Large intestine (tissue), 3 donors: Measurements from ENCODE around the gene THAP3. TPM values are rescaled to one million over a fixed set of nuclear protein-coding genes. Genes with fewer than 3 reads are reported as not detected.
A peak's percentile ranks its signal among the peaks of the same experiment; 100 is the strongest.
"Not testable (repeated sequence)": the region's sequence is repeated elsewhere in the genome, so short reads cannot be mapped to it uniquely, and the experiment has no call there.

Experiments used
- DNase-seq, 2 donors: peaks; one replicate each; pipeline versions ENCODE4 v3.0.0 to v3.0.0-alpha.2; 2013
- H3K27ac ChIP-seq: one replicate; pipeline ENCODE4 v1.5.1; 2013; ENCODE audit warnings: low read length
- H3K27me3 ChIP-seq: 2 replicates; pipeline ENCODE4 v1.6.1; 2013; ENCODE audit warnings: low read length; ENCODE audit not compliant: control insufficient read depth, insufficient read depth
- H3K36me3 ChIP-seq: 2 replicates; pipeline ENCODE4 v1.6.1; 2013; ENCODE audit warnings: low read length; ENCODE audit not compliant: control insufficient read depth, insufficient read depth
- H3K4me1 ChIP-seq: one replicate; pipeline ENCODE4 v1.6.1; 2013; ENCODE audit warnings: low read length; ENCODE audit not compliant: control insufficient read depth, insufficient read depth
- H3K4me3 ChIP-seq: one replicate; pipeline ENCODE4 v1.5.1; 2013; ENCODE audit warnings: low read length
- H3K9me3 ChIP-seq: one replicate; pipeline ENCODE4 v1.6.1; 2013; ENCODE audit warnings: mild to moderate bottlenecking, low read depth, low read length, moderate library complexity; ENCODE audit not compliant: control insufficient read depth
- WGBS: methylation state at CpG from one replicate; pipeline ENCODE4 v1.1.5; 2013; ENCODE audit warnings: low lambda C conversion rate; ENCODE audit not compliant: insufficient coverage; 5-methylcytosine and 5-hydroxymethylcytosine counted together
- polyA plus RNA-seq: library from polyadenylated mRNA; unstranded; fragments of 120-200 nt; gene quantifications from one replicate; pipeline ENCODE4 v1.2.1, GENCODE V29; 2013

Gene THAP3
- polyA plus RNA-seq, 1 donor = 16.2 TPM

DNA sequence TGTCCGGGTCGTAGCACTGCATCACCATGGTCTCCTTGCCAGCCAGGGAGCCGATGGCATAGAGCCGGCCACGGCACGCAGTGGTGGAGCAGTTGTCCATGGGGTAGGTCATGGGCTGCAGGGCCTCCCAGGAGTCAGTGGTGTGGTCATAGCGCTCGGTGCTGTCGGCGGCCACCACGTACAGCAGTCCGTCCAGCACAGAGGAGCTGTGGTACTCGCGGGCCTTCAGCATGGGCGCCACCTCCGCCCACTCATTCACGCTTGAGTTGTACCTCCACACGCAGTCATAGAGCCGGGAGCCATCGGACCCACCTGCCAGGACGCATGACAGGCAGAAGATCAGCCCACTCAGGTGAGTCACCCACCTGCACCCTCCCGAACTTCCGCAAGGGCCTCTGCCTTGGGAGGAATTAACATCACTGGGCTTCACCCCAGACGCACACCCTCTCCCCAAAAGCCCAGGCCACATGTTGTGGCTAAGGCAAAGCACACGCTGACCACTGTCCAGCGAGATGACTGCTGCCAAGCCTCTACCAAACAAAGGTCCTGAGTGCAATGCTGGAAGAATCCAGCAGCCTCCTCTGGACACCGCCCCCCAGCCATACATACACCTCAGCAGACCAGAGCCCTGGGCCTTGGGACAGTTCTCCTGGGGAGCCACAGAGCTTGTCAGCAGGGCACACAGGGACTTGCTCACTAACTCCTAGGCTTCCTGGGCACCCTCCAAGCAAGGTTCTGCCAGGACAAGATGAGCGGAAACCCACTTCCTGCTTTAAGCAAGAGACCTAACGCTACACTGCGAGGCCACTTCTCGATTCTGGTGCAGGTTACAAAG, 25.3 kb upstream of the THAP3 start:
- peaks cover 43% of the 10 kb centered on the region for H3K36me3 ChIP-seq
- no peak overlapping the region for H3K4me3 ChIP-seq
- no CpG with 5 or more reads among the region's 31 CpGs for WGBS

DNA sequence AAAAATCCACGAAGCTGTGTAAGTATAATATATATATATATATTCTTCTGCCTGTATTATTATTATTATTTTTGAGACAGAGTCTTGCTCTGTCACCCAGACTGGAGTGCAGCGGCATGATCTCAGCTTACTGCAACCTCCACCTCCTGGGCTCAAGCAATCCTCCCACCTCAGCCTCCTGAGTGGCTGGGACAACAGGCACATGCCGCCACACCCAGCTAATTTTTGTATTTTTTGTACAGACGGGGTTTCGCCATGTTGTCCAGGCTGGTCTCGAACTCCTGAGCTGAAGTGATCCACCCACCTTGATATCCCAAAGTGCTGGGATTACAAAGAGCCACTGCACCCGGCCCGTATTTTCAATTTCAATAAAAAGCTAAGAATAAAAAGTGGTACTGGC, 24.7 kb upstream of the THAP3 start:
- WGBS = 87% methylated on average over 3 of the region's 8 CpGs
- not testable (repeated sequence) for H3K9me3 ChIP-seq, H3K27ac ChIP-seq, DNase-seq, H3K27me3 ChIP-seq
- H3K4me1 ChIP-seq = peaks cover 25% of the 10 kb centered on the region
- peak overlapping the region; percentile 87 for H3K4me3 ChIP-seq
- H3K36me3 ChIP-seq = peaks cover 39% of the 10 kb centered on the region

More for the DNA sequence above, 25.3 kb upstream of the THAP3 start:
- Histone ChIP-seq H3K4me1 (peaks cover 25% of the 10 kb centered on the region), H3K27me3 (no peaks in the 10 kb centered on the region), H3K27ac (no peak overlapping the region), H3K9me3 (no peaks in the 10 kb centered on the region)
- DNase-seq = no peak

DNA sequence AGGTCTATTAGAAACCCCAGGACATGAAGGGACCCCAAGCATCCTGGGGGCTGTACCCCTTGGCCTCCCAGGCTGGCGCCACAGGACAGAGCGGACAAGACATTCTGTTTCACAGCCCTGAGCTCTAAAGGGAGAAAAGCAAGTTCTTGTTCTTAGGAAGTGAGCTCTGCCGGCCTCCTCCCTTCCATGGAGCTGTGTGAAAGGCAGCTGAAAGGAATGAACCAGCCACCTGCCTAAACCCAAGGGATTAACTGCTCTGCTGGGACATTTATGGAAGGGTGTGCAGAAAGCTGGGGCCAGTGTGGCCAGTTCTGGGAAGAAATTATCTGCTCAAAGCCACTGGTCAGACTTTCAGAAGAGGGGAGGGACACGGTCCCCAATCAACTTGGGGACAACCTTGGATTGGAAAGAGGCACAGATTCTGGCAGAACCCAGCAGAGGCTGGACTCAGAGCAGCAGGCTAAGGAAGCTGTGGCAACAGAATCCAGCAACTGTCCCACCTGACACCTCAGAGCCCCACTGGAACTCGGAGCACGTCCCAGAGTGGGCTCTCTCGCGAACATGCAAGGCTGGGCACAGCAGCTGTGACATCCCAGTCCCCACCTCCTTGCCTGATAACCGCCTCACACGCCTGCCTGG, 24.1 kb upstream of the THAP3 start:
- H3K4me3 ChIP-seq = peak overlapping the region; percentile 87
- H3K27ac ChIP-seq = peak overlapping the region; percentile 62
- WGBS = no CpG with 5 or more reads among the region's 10 CpGs
- peaks cover 35% of the 10 kb centered on the region for H3K36me3 ChIP-seq
- H3K27me3 ChIP-seq = no peaks in the 10 kb centered on the region
- H3K9me3 ChIP-seq = no peaks in the 10 kb centered on the region
- DNase-seq = no peak
- peaks cover 25% of the 10 kb centered on the region for H3K4me1 ChIP-seq

DNA sequence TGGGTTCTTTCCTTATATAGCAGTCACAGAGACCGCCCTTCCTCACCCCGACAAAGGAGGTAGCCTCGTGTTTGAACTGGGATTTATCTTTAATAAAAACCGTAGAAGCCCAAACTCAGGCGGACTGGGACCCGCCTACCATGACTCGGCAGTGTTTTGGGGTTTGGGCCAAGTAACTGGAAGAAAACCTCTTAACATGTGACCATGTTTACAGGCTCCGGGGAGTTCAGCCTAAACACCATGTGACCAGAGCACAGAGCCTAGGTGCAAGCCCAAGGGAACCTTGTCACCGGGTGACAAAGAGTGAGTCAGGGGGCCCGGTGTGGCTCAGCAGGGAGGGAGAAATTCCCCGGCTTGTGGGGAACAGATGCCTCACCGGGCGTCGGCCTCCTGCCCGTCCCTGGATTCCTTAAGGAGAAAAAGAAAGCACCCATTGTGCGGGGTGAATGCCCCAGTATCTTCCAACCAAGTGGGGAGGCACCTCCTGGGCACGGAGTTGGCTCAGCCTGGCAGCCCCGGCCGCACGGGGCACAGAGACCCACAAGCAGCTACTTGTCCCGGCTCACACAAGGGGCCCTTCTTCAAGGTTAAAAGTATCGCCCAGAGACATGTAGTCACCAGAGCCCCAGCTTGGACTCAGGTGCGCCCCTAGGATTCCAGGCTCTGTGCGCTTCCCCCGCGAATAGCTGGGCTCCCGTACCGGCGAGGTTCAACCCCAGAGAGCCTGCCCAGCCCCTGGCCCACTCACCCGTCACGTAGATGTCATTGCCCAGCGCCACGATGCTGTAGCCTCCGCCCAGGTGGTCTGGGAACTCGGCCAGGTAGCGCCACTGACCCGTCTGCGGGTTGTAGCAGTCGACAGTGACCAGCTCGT, 23.4 kb upstream of the THAP3 start:
- WGBS = no CpG with 5 or more reads among the region's 40 CpGs
- Histone ChIP-seq H3K9me3 (no peaks in the 10 kb centered on the region), H3K27me3 (no peaks in the 10 kb centered on the region), H3K27ac (peak overlapping the region; percentile 62), H3K4me3 (peak overlapping the region; percentile 87), H3K36me3 (peaks cover 27% of the 10 kb centered on the region), H3K4me1 (peaks cover 25% of the 10 kb centered on the region)
- peak; percentile 76 to 85 for DNase-seq

DNA sequence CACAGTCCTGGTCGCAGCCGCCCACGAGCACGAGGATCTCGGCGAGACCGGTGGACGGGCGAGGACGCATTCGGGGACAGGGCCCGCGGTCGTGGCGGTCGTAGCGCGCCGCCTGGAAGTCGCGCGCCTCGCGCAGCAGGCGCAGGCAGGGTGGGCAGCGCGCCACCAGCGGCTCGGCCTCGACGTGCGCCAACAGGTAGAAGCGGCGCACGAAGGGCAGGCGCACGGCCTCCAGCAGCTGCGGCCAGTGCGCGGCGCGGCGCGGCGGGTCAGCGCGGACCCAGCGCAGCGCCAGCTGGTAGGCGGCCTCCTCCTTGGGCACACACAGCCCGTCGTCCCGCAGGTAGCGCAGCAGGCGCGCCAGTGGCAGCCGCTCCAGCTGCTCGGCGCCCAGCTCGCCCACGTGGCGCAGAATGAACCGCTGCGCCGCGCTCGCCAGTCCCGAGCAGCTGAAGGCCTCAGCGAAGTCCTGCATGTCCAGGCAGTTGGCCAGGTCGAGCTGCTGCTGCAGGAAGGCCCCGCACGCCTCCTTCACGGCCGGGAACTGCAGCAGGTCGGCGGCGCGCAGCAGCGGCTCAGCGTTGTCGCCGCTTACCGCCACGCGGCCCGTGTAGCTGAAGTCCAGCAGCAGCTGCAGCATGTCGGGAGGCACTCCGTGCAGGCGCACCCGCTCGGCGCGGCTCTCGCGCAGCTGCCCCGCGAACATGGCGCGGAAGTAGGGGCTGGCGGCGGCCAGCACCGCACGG, 22.6 kb upstream of the THAP3 start:
- peak overlapping the region; percentile 87 for H3K4me3 ChIP-seq
- H3K4me1 ChIP-seq = peaks cover 25% of the 10 kb centered on the region
- no peaks in the 10 kb centered on the region for H3K27me3 ChIP-seq
- peaks cover 19% of the 10 kb centered on the region for H3K36me3 ChIP-seq
- peak overlapping the region; percentile 64 for H3K27ac ChIP-seq
- DNase-seq = peak in 1 of 2 donors; percentile 38
- WGBS = no CpG with 5 or more reads among the region's 103 CpGs
- no peaks in the 10 kb centered on the region for H3K9me3 ChIP-seq

DNA sequence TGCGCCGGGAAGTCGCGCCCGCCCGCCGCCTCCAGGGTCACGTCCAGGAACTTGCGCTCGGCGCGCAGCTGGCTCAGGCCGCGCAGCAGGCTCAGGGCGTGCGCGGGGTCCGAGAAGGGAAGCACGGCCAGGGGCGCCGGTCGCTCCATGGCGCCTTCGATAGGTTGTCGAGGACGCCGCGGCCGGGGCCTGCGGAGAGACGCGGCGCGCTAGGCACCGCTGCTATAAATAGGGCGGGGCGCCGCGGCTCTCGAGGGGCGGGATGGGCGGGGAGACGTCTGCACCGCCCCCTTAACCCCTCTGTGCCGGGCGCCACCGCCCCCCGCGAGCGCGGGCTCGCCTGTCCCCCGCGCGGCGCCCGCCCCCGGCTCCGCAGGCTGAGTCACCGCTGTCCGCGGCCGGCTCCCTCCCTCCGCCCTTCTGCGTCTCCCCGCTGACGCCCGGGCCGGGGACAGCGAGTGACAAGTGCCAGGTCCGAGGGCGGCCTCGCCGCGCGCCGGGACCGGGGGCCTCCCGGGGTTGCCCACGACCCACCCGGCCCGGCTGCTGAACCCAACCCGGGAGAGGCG, 21.9 kb upstream of the THAP3 start, which contains the start of gene KLHL21:
KLHL21 (minus strand) TSS at position 201 of the 569 bp plus-strand sequence; CDS start at position 149, 52 bp downstream.
- Histone ChIP-seq H3K4me3 (peak within 1 kb of the TSS; percentile 87), H3K36me3 (peaks cover 12% of the 10 kb centered on the region), H3K4me1 (peaks cover 25% of the 10 kb centered on the region), H3K9me3 (no peaks in the 10 kb centered on the region), H3K27ac (peak within 1 kb of the TSS; percentile 99), H3K27me3 (no peaks in the 10 kb centered on the region)
- DNase-seq = peak; percentile 87 to 94
- no CpG with 5 or more reads among the region's 84 CpGs for WGBS

DNA sequence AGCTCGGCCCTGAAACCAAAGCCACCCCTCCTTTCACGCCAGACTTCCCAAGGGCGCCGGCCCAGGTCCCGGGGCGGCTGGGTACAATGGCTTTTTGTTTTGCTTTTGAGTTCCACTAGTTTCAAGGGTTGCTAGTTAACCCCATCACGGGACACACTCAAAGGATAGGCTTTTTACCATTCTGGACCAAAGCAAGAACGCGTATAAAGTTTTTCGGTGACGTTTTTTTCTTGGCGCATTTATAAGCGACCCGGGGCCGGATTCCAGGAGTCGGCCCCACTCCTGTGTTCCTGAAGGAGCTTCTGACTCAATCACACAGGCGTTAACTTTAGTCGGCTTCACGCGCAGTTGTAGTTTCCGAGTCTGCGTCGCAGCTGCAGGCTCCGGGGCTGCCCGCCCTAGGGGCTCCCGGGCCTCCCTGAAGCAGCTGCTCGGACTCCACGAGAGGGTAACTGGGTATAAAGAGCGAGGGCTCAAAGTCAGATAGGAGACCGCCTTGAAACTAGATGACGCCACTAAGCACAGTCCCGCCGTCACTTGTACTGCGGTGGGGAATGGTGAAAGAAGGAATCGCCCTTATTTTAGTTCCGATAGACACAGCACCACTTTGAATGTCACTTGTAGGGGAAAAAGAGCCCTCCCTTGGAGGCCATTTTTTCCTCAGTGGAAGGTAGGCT, 21.3 kb upstream of the THAP3 start:
- Histone ChIP-seq H3K27me3 (no peaks in the 10 kb centered on the region), H3K9me3 (no peaks in the 10 kb centered on the region), H3K27ac (peak overlapping the region; percentile 99), H3K36me3 (peaks cover 9% of the 10 kb centered on the region), H3K4me3 (peak overlapping the region; percentile 55), H3K4me1 (peaks cover 25% of the 10 kb centered on the region)
- WGBS = no CpG with 5 or more reads among the region's 36 CpGs
- peak; percentile 62 to 89 for DNase-seq

DNA sequence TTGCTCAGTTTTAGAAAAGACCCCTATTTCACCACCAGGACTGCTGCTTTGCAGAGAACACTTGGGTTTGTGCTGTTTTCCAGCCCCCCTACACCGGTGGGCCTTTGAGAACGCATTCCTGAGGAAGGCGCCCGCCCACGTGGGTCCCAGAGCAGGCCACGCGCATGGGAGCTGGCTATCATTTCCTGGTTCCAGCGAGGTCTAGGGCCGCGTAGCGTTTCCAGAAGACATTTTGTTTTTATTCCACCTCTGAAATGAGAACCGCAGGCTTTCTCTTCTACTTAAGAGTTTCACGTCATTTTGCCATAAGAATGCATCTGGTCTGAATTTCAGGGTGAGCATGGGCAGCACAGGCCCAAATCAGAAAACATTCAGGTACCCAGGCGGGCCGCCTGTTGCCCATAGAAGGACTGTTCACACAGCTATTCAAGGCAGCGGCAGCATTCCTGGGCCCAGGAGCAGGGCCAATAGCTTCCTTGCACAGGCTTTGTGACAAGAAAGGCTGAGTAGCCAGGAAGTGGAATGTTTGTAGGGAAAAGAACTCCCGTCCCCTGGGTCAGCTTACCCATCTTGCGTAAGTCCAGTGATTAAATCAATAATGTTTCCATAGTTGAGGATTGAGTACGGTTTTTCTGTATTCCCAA, 20.6 kb upstream of the THAP3 start:
- Histone ChIP-seq H3K27ac (peak overlapping the region; percentile 99), H3K4me3 (peak overlapping the region; percentile 55), H3K27me3 (no peaks in the 10 kb centered on the region), H3K36me3 (peaks cover 5% of the 10 kb centered on the region), H3K9me3 (no peaks in the 10 kb centered on the region), H3K4me1 (peaks cover 24% of the 10 kb centered on the region)
- 60% methylated on average over 1 of the region's 19 CpGs for WGBS
- peak; percentile 35 to 48 for DNase-seq
